C4-2B (cell line): ENCODE results near the gene GOLT1A.

Experiments used
- H3K27ac ChIP-seq: fragments of 450-650 bp; 2 replicates; pipeline ENCODE4 v1.5.1; 2017
- CTCF ChIP-seq: fragments of 450-650 bp; conservative IDR thresholded peaks from 2 replicates; pipeline ENCODE4 v1.5.1; 2017; ENCODE audit warnings: mild to moderate bottlenecking
- ZFX ChIP-seq: fragments of 450-650 bp; IDR thresholded peaks from 2 replicates; pipeline ENCODE4 v1.6.1; 2017

The GOLT1A gene

DNA sequence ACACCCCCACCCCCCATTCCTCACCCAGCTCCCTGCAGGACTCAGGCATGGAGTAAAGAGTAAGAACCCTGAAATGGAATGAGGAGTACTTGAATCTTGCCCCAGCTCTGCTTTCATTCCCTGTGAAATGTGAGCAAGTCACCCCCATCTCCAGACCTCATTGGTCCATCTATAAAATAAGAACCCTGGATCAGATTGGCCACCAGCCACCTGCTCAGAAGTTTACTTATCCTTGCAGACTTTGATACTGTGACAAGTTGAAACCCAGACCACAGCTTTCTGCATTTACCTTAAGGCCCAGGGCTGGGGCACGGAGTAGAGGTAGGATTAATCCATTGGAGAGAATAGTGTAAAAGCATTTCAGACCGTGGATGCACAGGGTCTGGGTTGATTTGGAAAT is 19.7 kb downstream of the GOLT1A start:
- TF ChIP-seq ZFX (no peak), CTCF (no peak)
- no peak overlapping the region for H3K27ac ChIP-seq

DNA sequence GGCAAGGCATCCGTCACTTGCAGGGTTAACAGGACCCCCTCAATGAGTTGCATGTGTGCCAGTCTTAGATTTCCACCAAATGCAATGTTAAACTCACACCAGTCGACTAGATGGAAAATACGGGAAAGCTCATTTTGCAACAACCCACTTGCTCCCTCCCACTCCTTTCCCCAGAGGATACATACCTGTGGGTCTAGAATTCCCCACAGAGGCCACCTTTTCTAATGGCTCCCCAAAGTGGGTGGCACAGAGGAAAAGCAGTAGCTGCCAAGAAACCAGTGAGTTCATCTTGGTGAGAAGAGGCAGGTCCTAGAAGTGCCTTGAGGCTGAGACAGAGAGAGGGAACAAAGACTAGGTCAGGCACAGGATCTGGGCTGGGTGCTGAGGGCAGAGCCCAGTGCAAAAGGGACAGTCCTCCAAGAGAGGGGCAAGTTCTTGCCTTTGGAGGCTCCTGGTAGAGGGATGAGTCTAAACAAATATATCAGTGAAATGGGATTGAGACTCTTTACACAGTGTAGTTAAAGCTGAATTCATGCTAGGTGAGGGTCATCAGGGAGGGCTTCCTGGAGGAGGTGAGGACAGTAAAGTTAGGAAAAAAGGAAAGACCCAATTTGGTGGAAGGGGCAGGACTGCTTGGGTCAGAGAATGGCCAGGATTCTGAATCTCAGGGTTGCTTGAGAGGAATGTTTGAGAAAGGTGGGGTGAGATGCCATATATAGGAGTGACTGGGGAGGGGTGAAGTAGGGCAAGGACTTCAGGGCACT is 21.0 kb downstream of the GOLT1A start:
- H3K27ac ChIP-seq = no peak overlapping the region

GRCh38 chr1:204192046-204192445 is 21.7 kb downstream of the GOLT1A start:
- no peak overlapping the region for H3K27ac ChIP-seq
- TF ChIP-seq ZFX (no peak), CTCF (no peak)

More for the DNA sequence above, 21.0 kb downstream of the GOLT1A start:
- TF ChIP-seq CTCF = no peak
- no peak for TF ChIP-seq ZFX

- TF ChIP-seq ZFX = no peak
- no peak for TF ChIP-seq CTCF
- H3K27ac ChIP-seq = no peak overlapping the region
Observed at GRCh38 chr1:204191456-204191855, 22.3 kb downstream of the GOLT1A start.

DNA sequence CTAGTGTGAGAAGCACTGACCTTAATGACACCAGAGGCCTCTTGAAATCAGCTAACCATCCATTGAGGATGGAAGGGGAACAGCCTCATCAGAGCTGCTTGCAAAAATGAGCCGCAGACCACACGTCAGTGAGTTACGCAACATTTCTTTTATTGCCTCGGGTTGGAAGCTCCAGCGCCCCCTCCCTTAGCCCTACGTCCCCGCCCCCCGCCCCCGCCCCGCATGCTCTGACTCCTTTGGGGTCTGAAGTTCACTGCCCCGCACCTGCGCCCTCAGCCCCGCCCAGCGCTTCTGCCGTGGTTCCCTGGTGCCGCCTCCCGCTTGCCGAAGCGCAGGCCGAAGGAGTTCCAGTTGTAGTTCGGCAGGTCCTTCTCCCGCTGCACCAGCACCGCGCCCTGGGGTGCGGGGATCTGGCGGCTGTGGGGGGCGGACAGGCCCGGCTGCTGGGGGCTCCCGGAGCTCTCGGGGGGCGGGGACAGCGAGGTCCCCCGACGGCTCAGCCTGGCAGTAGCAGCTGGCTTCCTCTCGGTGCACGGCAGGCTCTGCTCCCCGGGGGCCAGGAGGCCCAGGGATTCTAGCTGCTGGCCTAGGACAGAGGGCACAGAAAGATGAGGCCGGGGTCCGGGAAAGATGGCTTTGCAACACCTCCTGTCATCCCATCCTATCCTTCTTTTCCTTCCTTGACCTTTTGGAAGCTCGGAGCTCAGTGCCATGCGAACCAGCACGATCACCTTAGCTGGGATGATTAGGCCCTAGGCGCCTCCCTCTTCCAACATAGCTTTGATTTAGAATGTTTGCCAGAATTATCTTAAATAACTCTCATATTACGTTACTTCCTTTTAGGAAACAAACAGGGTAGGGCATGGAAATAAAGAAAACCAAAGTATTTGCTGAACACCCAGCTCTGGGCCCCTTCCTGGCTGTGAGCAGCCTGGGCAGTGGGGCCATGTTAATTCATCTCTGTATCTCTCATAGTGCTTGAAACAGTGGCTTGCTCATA is 23.3 kb downstream of the GOLT1A start:
- no peak overlapping the region for H3K27ac ChIP-seq
- TF ChIP-seq ZFX = no peak
- no peak for TF ChIP-seq CTCF

DNA sequence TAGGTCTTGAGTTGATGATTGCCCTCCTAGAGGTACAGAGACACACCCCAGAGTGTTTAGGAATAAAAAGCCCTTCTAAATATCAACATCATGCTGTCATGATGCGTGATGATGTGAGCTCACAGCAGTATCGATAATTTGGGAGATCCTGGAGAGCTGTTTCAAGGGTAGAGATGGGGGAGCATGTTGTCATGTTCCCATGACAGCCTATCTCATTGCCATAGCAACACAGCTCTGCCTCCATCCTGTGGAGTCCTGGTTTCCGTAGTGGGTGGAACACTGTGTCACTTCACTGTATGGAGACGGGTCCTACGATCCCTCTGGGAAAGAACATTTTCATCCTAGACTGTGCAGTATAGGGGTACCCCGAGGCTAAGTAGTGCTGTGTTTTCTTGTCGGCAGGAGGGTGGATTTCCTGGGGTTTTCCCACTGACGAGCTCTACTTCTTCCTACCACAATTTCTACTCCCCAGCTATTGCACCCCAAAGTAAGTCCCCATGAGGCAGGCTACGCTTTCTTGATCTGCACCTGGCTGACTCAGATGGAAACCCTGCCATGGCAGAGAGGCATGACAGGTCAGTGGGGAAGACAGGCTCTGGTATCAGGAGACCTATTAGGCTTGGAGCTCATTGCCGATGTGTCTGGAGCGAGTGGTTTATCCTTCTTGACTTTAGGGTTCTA is 24.7 kb downstream of the GOLT1A start:
- TF ChIP-seq ZFX (no peak), CTCF (no peak)
- H3K27ac ChIP-seq = no peak overlapping the region
